ENCODE data around the gene BTN1A1.

DNA sequence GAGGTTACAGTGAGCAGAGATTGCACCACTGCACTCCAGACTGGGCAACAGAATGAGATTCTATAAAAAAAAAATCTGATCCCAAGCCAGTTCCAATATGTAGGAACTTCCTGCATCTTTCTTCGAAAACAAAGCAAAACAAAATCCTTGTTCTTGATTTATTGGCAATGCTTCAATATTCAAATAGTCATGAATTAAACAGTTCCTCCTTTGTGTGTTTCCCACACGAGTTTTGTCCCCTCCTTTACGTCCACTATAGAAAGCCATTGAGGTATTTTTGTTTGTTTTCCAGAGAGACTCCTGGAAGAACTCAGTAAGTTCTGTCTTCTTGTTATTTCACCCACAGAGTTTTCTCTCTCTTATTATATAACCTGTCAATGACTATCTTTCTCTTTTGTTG is 7.6 kb downstream of the BTN1A1 start:
- TF ChIP-seq CTCF (IDR thresholded peaks at IDR 0.05; ENCODE audit: insufficient read depth, low read length, poor library complexity, severe bottlenecking): no peak
- no peak for TF ChIP-seq EZH2phosphoT487 (conservative IDR thresholded peaks at IDR 0.05; ENCODE audit: low read length)
